GM10266 (cell line): ENCODE measurements around the gene FAM222A.

Source experiments
- DNase-seq: peaks from one replicate; pipeline ENCODE4 v3.0.0; 2012; ENCODE audit errors: extremely low spot score
- TF ChIP-seq, protein P1 (sequence below): IDR thresholded peaks from 2 replicates; pipeline ENCODE4 v1.5.1; 2012; ENCODE audit warnings: mild to moderate bottlenecking, low read depth; ENCODE audit not compliant: control insufficient read depth, insufficient read depth; ENCODE audit errors: missing control alignments

Gene FAM222A

GRCh38 chr12:109811624-109811995 is 98.0 kb downstream of the FAM222A start:
- TF ChIP-seq, protein P1, sequence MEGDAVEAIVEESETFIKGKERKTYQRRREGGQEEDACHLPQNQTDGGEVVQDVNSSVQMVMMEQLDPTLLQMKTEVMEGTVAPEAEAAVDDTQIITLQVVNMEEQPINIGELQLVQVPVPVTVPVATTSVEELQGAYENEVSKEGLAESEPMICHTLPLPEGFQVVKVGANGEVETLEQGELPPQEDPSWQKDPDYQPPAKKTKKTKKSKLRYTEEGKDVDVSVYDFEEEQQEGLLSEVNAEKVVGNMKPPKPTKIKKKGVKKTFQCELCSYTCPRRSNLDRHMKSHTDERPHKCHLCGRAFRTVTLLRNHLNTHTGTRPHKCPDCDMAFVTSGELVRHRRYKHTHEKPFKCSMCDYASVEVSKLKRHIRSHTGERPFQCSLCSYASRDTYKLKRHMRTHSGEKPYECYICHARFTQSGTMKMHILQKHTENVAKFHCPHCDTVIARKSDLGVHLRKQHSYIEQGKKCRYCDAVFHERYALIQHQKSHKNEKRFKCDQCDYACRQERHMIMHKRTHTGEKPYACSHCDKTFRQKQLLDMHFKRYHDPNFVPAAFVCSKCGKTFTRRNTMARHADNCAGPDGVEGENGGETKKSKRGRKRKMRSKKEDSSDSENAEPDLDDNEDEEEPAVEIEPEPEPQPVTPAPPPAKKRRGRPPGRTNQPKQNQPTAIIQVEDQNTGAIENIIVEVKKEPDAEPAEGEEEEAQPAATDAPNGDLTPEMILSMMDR: no peak
- DNase-seq: no peak

GRCh38 chr12:109813810-109814416 is 100.3 kb downstream of the FAM222A start:
- DNase-seq: no peak
- TF ChIP-seq, protein P1: no peak

DNA sequence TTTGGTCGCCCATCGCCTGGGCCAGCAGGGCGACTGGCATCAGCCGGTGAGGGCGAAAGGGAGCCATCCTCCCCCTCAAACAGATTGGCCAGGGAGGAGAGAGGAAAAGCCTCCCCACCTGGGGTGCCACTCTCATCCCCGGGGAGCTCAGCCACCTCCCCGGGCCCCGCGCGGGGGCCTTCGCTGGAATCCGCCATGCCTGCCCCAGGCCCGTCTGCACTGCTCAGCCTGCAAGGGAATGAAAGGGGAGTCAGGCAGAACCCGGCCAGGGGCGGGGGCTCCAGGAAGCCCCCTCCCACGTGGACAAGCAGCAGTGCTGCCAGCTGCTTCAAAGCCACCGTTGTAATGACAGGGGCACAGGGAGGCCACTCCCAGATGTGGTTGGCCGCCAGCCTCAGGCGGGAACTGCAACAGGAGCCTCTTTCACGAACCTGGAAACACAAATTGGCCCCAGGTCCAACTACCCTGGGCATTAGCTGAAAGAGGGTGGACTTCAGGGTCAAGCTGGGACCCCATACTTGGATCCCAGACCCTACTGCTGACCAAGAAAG is 101.0 kb downstream of the FAM222A start:
- TF ChIP-seq, protein P1: no peak
- no peak for DNase-seq

DNA sequence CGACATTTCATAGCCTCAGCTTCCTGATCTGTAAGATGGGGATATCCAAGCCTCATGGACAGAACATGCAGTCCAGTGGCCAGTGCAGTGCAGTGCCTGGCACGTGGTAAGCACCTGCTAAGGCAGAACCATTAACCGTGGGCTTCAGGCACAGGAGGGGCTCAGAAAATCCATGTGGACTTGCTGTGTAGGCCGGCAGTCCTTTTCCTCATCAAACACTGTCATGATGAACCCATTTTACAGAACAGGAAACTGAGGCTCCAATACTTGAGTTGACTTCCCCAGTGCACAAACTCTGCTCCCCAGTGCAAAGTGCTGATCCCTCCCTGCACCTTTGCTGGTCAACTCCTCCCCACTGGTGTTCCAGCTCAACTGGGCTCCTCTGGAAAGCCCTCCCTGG is 101.6 kb downstream of the FAM222A start:
- TF ChIP-seq, protein P1: no peak

GRCh38 chr12:109815757-109816617 is 102.4 kb downstream of the FAM222A start:
- TF ChIP-seq, protein P1: no peak
- DNase-seq: no peak

More for the DNA sequence above, 101.6 kb downstream of the FAM222A start:
- no peak for DNase-seq

- TF ChIP-seq, protein P1: no peak
- no peak for DNase-seq
Measured at GRCh38 chr12:109816870-109817269, 103.2 kb downstream of the FAM222A start.
